B cell (primary cell): ENCODE data around the gene MYD88. TPM values are rescaled to one million over a fixed set of nuclear protein-coding genes. Genes with fewer than 3 reads are reported as not detected.

Source experiments
- ATAC-seq: fragments of 200-7000 bp; cut with Tn5 transposase; one replicate; pipeline ENCODE4 v1.10.0; 2021; ENCODE audit warnings: low read depth, mild to moderate bottlenecking, moderate number of reproducible peaks, moderate library complexity
- CTCF ChIA-PET: fragments of 350-600 bp; sonication (Branson Sonifier 250); formaldehyde crosslinking; loops from one replicate; lab custom pipeline; 2021; ENCODE audit warnings: antibody characterized with exemption, inconsistent platforms; lab: Charles Lee
- POLR2A ChIA-PET: fragments of 350-600 bp; sonication (Branson Sonifier 250); formaldehyde crosslinking; loops from one replicate; lab custom pipeline; 2021; ENCODE audit warnings: antibody characterized with exemption; lab: Charles Lee
- DNase-seq: peaks from one replicate; pipeline ENCODE4 v3.0.0; 2013
- H2AFZ ChIP-seq: 2 replicates; pipeline ENCODE4 v1.6.1; 2012; ENCODE audit warnings: mild to moderate bottlenecking, low read depth, low read length; ENCODE audit not compliant: insufficient read depth, poor library complexity, severe bottlenecking
- H3K27ac ChIP-seq, 2 donors: 1 replicate in 1 of 2; 2 replicates in 1 of 2; pipeline ENCODE4 v1.5.1; 2012 to 2013; ENCODE audit warnings: low read length in 2 of 2, mild to moderate bottlenecking in 2 of 2, moderate library complexity in 1 of 2
- H3K27me3 ChIP-seq, 4 experiments: fragments of 200-600 bp in 1 of 4; sonication (generic) in 1 of 4; replicated peaks in 1 of 4; 1 replicate in 2 of 4; 2 replicates in 2 of 4; pipeline versions ENCODE4 v1.6.1 to v1.7.0; 2013 to 2016; ENCODE audit warnings: low read length in 3 of 4, mild to moderate bottlenecking in 2 of 4, mixed read lengths in 1 of 4, moderate library complexity in 1 of 4; ENCODE audit not compliant: insufficient read depth in 4 of 4, control insufficient read depth in 3 of 4; ENCODE audit errors: control extremely low read depth in 1 of 4
- H3K36me3 ChIP-seq, 2 experiments: replicated peaks in 1 of 2; 1 replicate in 1 of 2; 2 replicates in 1 of 2; pipeline versions ENCODE4 v1.6.1 to v1.7.1; 2013; ENCODE audit warnings: low read length in 1 of 2; ENCODE audit not compliant: insufficient read depth in 2 of 2, control insufficient read depth in 1 of 2; ENCODE audit errors: control extremely low read depth in 1 of 2, extremely low read depth in 1 of 2
- H3K4me1 ChIP-seq, 2 donors: fragments of 200-600 bp in 1 of 2; sonication (generic) in 1 of 2; 1 replicate in 1 of 2; 2 replicates in 1 of 2; pipeline versions ENCODE4 v1.5.1 to v1.6.1; 2013 to 2017; ENCODE audit warnings: low read length in 2 of 2; ENCODE audit not compliant: control insufficient read depth in 2 of 2, insufficient read depth in 2 of 2
- H3K4me2 ChIP-seq: replicated peaks from 2 replicates; pipeline ENCODE3; 2012; ENCODE audit warnings: mild to moderate bottlenecking, low read depth, low read length; ENCODE audit not compliant: poor library complexity, severe bottlenecking
- H3K4me3 ChIP-seq, 5 experiments: fragments of 200-600 bp in 1 of 5; sonication (generic) in 1 of 5; 1 replicate in 3 of 5; 2 replicates in 2 of 5; pipeline versions ENCODE4 v1.5.1 to v1.7.0; 2011 to 2016; ENCODE audit warnings: low read length in 4 of 5, mild to moderate bottlenecking in 4 of 5, low read depth in 2 of 5, control low read depth in 1 of 5, moderate library complexity in 1 of 5; ENCODE audit not compliant: insufficient read depth in 1 of 5; ENCODE audit errors: control extremely low read depth in 1 of 5, extremely low read depth in 1 of 5
- H3K79me2 ChIP-seq: fragments of 200-600 bp; sonication (generic); one replicate; pipeline ENCODE4 v1.6.0; 2016; ENCODE audit warnings: low read length; ENCODE audit not compliant: control insufficient read depth, insufficient read depth
- H3K9ac ChIP-seq: fragments of 200-600 bp; sonication (generic); 2 replicates; pipeline ENCODE4 v1.6.1; 2017; ENCODE audit warnings: mild to moderate bottlenecking, low read length, moderate library complexity
- H3K9me3 ChIP-seq, 3 donors: one replicate each; pipeline versions ENCODE4 v1.6.1 to v1.7.1; 2013; ENCODE audit warnings: low read length in 2 of 3; ENCODE audit not compliant: control insufficient read depth in 2 of 3, insufficient read depth in 1 of 3; ENCODE audit errors: control extremely low read depth in 1 of 3
- H4K20me1 ChIP-seq: 2 replicates; pipeline ENCODE4 v1.6.0; 2012; ENCODE audit warnings: mild to moderate bottlenecking, low read length; ENCODE audit not compliant: insufficient read depth, control insufficient read depth, poor library complexity, severe bottlenecking
- H3K27ac Mint-ChIP-seq: one replicate; pipeline ENCODE4 v1.8.0; 2021; ENCODE audit warnings: mixed read lengths
- H3K27me3 Mint-ChIP-seq: one replicate; pipeline ENCODE4 v1.8.0; 2021; ENCODE audit warnings: mixed read lengths
- H3K4me1 Mint-ChIP-seq: one replicate; pipeline ENCODE4 v1.8.0; 2021; ENCODE audit warnings: mixed read lengths
- H3K4me3 Mint-ChIP-seq: one replicate; pipeline ENCODE4 v1.8.0; 2021; ENCODE audit warnings: mixed read lengths
- H3K9me3 Mint-ChIP-seq: one replicate; pipeline ENCODE4 v1.8.0; 2022; ENCODE audit warnings: mixed read lengths; ENCODE audit not compliant: insufficient read depth
- EZH2 ChIP-seq: IDR thresholded peaks from 2 replicates; pipeline ENCODE4 v1.6.1; 2012; ENCODE audit warnings: borderline replicate concordance, low read depth, mild to moderate bottlenecking, moderate library complexity, low read length; ENCODE audit not compliant: insufficient read depth, poor library complexity, severe bottlenecking
- WGBS: methylation state at CpG from one replicate; pipeline ENCODE4 v1.1.5; 2013; ENCODE audit warnings: missing lambda C conversion rate; ENCODE audit not compliant: insufficient coverage; 5-methylcytosine and 5-hydroxymethylcytosine counted together
- intact Hi-C: fragments of 100-400 bp; cut with micrococcal nuclease; formaldehyde crosslinking; loops from one replicate; pipeline ENCODE4 v1.10.0; 2022
- polyA plus RNA-seq: library from polyadenylated mRNA; depleted of rRNA; stranded (reverse); fragments of >200 nt; gene quantifications from 2 replicates; pipeline ENCODE4 v1.2.3, GENCODE V29; 2012
- total RNA-seq, 2 donors: library from RNA; stranded (reverse); fragments of 120-200 nt in 1 of 2; gene quantifications; 1 replicate in 1 of 2; 2 replicates in 1 of 2; pipeline versions ENCODE4 v1.2.3 to v1.2.4, GENCODE V29; 2013 to 2022
- TF ChIP-seq, protein P1 (sequence below): fragments of 200-600 bp; IDR thresholded peaks from one replicate; pipeline ENCODE4 v1.8.0; 2022; ENCODE audit warnings: antibody characterized with exemption, mild to moderate bottlenecking

MYD88 gene
- total and polyA plus RNA-seq, 2 donors (not counting 1 experiment from before 2014, with no cell fraction given), result 48.0 to 52.3 TPM

DNA sequence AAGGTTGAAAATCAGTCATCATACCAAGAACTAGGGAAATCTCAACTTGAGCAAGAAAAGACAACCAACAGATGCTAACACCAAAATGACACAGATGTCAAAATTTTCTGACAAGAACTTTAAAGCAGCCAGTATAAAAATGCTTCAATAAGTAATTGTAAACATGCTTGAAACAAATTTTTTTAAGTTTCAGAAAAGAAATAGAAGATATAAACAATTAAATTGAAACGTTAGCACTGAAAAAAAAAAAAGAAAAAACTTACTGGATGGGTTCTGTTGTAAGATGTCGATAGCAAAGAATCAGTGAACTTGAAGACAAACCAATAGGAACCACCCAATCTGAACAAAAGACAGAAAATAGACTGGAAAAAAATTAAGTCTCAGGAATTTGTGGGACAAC, 8.0 kb downstream of the MYD88 start:
- peaks cover 4 to 10% of the 10 kb centered on the region in 2 experiments for H3K36me3 ChIP-seq
- DNase-seq, result no peak
- no peaks in the 10 kb centered on the region for H4K20me1 ChIP-seq
- ChIA-PET POLR2A (no interaction called here), CTCF (no interaction called here)
- peaks cover 4% of the 10 kb centered on the region for H3K9me3 Mint-ChIP-seq
- no peak overlapping the region for H3K27ac ChIP-seq
- peaks cover 18 to 28% of the 10 kb centered on the region in 2 donors for H3K4me1 ChIP-seq
- no peak overlapping the region for H3K27ac Mint-ChIP-seq
- no CpG with 5 or more reads among the region's 2 CpGs for WGBS
- TF ChIP-seq, protein P1, sequence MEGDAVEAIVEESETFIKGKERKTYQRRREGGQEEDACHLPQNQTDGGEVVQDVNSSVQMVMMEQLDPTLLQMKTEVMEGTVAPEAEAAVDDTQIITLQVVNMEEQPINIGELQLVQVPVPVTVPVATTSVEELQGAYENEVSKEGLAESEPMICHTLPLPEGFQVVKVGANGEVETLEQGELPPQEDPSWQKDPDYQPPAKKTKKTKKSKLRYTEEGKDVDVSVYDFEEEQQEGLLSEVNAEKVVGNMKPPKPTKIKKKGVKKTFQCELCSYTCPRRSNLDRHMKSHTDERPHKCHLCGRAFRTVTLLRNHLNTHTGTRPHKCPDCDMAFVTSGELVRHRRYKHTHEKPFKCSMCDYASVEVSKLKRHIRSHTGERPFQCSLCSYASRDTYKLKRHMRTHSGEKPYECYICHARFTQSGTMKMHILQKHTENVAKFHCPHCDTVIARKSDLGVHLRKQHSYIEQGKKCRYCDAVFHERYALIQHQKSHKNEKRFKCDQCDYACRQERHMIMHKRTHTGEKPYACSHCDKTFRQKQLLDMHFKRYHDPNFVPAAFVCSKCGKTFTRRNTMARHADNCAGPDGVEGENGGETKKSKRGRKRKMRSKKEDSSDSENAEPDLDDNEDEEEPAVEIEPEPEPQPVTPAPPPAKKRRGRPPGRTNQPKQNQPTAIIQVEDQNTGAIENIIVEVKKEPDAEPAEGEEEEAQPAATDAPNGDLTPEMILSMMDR, result no peak
- no peak overlapping the region for H2AFZ ChIP-seq
- no peak overlapping the region for H3K4me2 ChIP-seq
- no peak overlapping the region for H3K4me3 Mint-ChIP-seq
- H3K4me3 ChIP-seq, result no peak overlapping the region
- H3K27me3 ChIP-seq, result no peaks in the 10 kb centered on the region
- peaks cover 4 to 11% (median 7%) of the 10 kb centered on the region in 3 donors for H3K9me3 ChIP-seq
- H3K9ac ChIP-seq, result no peak overlapping the region
- ATAC-seq, result no peak
- H3K4me1 Mint-ChIP-seq, result peaks cover 44% of the 10 kb centered on the region
- H3K79me2 ChIP-seq, result no peaks in the 10 kb centered on the region
- H3K27me3 Mint-ChIP-seq, result no peaks in the 10 kb centered on the region
- intact Hi-C loops, result no loop called here

DNA sequence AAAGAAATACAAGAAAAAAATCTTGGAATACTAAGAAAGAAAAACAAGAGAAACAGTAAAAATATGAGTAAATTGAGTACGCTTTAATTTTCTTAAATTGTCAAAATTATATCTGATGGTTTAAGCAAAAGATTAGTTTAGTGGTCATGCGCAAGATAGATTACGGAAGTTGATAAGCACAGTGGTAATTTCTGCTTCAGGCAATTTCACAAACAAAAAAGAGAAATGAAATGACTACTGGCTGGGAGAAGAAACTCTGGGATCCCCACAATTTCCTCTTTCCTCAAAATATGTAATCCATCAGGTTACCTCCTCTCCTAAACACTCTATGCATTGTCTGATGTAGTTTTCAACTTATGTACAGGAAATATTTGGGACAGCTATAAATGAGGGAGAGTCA, 9.0 kb downstream of the MYD88 start:
- WGBS, result no CpG with 5 or more reads among the region's 3 CpGs
- ChIA-PET POLR2A (no interaction called here), CTCF (interaction anchor here (0.6 to 1.6 kb wide), 3 partner anchors 11 to 20 kb away, joined by 3 read pairs; partner anchors contain the start of genes ACAA1 and OXSR1)
- Histone ChIP-seq H3K4me2 (no peak overlapping the region), H3K9ac (no peak overlapping the region), H3K36me3 (peaks cover 1 to 2% of the 10 kb centered on the region in 2 experiments), H3K4me3 (no peak overlapping the region), H3K27me3 (no peaks in the 10 kb centered on the region), H4K20me1 (no peaks in the 10 kb centered on the region), H2AFZ (no peak overlapping the region), H3K27ac (peak overlapping the region in 1 of 2 donors; percentile 65), H3K4me1 (peaks cover 18 to 33% of the 10 kb centered on the region in 2 donors), H3K9me3 (peaks cover 4 to 11% (median 8%) of the 10 kb centered on the region in 3 donors), H3K79me2 (no peaks in the 10 kb centered on the region)
- ATAC-seq (no peak), DNase-seq (no peak)
- Mint-ChIP-seq H3K4me3 (no peak overlapping the region), H3K9me3 (peaks cover 4% of the 10 kb centered on the region), H3K4me1 (peaks cover 43% of the 10 kb centered on the region), H3K27ac (no peak overlapping the region), H3K27me3 (no peaks in the 10 kb centered on the region)
- TF ChIP-seq, protein P1, result no peak
- TF ChIP-seq EZH2, result no peak
- intact Hi-C loops, result no loop called here
